Activated CD8-positive, alpha-beta memory T cell treated with anti-CD3 and anti-CD28 coated beads, Interleukin-2, amount 50 U/mL, for 24 hours (primary cell): Measurements from ENCODE around the gene CELF2.
"Not testable (repeated sequence)": the region's sequence is repeated elsewhere in the genome, so short reads cannot be mapped to it uniquely, and the experiment has no call there.

Experiments
- DNase-seq: peaks from one replicate; pipeline ENCODE4 v3.0.0-alpha.2; 2020; ENCODE audit errors: extremely low read depth

Gene CELF2

GRCh38 chr10:11345224-11346054 is 327.8 kb downstream of the CELF2 start:
- DNase-seq, result no peak

- DNase-seq, result not testable (repeated sequence)
Measured at GRCh38 chr10:11347580-11347979, 329.9 kb downstream of the CELF2 start.

- DNase-seq, result no peak
Measured at GRCh38 chr10:11351801-11352200, 334.1 kb downstream of the CELF2 start.

- no peak for DNase-seq
Measured at GRCh38 chr10:11353006-11353896, 335.6 kb downstream of the CELF2 start.

GRCh38 chr10:11354823-11355222 is 337.2 kb downstream of the CELF2 start:
- DNase-seq, result no peak

- no peak for DNase-seq
Measured at GRCh38 chr10:11355592-11355991, 337.9 kb downstream of the CELF2 start.

- no peak for DNase-seq
Measured at GRCh38 chr10:11357439-11357838, 339.8 kb downstream of the CELF2 start.

GRCh38 chr10:11358011-11358410 is 340.3 kb downstream of the CELF2 start:
- no peak for DNase-seq

- no peak for DNase-seq
Measured at GRCh38 chr10:11358923-11359575, 341.4 kb downstream of the CELF2 start.

GRCh38 chr10:11359869-11360268 is 342.2 kb downstream of the CELF2 start:
- DNase-seq, result no peak

GRCh38 chr10:11363497-11363896 is 345.8 kb downstream of the CELF2 start:
- DNase-seq, result no peak

GRCh38 chr10:11364241-11364640 is 346.6 kb downstream of the CELF2 start:
- no peak for DNase-seq

GRCh38 chr10:11366889-11367288 is 349.2 kb downstream of the CELF2 start:
- not testable (repeated sequence) for DNase-seq

- no peak for DNase-seq
Measured at GRCh38 chr10:11367505-11367904, 349.8 kb downstream of the CELF2 start.

GRCh38 chr10:11373717-11374171 is 356.1 kb downstream of the CELF2 start:
- DNase-seq, result no peak

GRCh38 chr10:11377267-11377666 is 359.6 kb downstream of the CELF2 start:
- no peak for DNase-seq

- DNase-seq, result no peak
Measured at GRCh38 chr10:11378835-11379234, 361.2 kb downstream of the CELF2 start.

GRCh38 chr10:11379771-11380170 is 362.1 kb downstream of the CELF2 start:
- no peak for DNase-seq

- no peak for DNase-seq
Measured at GRCh38 chr10:11381023-11381422, 363.4 kb downstream of the CELF2 start.

- no peak for DNase-seq
Measured at GRCh38 chr10:11381511-11381910, 363.8 kb downstream of the CELF2 start.

- DNase-seq, result no peak
Measured at GRCh38 chr10:11382187-11382586, 364.5 kb downstream of the CELF2 start.

GRCh38 chr10:11386044-11386443 is 368.4 kb downstream of the CELF2 start:
- no peak for DNase-seq
